ENCODE results near the gene LSM7.

Gene LSM7

GRCh38 chr19:2328401-2329148 is at the start of gene LSM7, which contains the start of gene SPPL2B:
LSM7 (minus strand) TSS chr19:2328586; CDS start chr19:2328566, 20 bp downstream.
SPPL2B (plus strand) TSS chr19:2328684; CDS start chr19:2328710, 26 bp downstream.
- DNase-seq: peak; percentile 81

DNA sequence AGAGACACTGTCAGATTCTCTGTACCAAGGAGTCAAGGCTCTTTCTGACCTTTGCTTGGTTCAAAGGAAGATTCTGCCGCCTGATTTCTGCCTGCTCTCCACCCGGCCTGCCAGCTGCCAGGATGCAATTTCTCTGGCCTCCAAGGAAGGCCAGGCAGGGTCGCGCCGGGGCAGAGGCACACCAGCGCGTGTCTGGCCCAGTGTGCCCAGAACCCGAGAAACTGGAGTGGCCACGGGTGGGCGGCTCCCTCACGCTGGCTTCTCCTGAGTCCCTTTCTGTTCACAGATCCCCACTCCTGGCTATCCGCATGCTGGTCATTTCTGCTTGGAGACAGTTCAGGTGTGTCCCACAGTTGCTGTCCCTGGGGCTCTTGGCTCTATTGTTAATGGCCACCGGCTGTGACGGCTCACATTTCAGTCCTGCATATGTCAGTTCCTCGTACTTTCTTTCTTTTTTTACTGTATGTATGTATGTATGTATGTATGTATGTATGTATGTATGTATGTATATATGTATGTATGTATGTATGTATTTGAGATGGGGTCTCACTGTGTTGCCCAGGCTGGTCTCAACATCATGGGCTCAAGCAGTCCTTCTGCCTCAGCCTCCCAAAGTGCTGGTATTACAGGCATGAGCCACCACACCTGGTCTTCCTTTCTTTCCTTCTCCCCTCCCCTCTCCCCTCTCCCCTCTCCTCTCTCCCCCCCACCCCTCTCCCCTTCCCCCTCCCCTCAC is 48.6 kb upstream of the LSM7 start:
- DNase-seq: no peak

DNA sequence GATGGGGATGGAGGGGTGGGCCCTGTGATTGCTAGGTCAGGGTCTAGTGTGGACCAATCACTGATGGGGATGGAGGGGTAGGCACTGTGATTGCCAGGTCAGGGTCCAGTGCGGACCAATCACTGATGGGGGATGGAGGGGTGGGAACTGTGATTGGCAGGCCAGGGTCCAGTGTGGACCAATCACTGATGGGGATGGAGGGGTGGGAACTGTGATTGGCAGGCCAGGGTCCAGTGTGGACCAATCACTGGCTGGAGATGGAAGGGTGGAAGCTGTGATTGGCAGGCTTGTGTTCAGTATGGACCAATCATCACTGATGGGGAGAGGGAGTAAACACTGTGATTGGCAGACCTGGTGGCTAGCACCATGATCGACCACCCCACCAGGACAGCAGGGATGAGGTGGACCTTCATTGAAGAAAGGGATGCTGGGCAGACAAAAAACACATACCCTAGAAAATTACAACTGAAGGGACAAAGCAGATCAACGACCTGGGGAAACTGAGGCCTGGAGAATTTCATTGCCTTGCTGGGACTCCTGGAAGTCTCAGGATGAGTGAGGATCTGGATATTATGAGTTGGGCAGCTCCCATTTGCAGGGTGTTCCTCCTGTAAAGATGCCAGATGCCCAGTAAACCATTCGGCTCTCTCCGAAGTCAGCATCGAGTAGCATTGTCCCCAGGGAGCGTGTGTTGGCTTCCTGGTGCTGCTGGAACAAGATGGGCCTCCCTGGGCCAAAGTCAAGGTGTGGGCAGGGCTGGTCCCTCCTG is 47.2 kb upstream of the LSM7 start:
- DNase-seq: no peak

DNA sequence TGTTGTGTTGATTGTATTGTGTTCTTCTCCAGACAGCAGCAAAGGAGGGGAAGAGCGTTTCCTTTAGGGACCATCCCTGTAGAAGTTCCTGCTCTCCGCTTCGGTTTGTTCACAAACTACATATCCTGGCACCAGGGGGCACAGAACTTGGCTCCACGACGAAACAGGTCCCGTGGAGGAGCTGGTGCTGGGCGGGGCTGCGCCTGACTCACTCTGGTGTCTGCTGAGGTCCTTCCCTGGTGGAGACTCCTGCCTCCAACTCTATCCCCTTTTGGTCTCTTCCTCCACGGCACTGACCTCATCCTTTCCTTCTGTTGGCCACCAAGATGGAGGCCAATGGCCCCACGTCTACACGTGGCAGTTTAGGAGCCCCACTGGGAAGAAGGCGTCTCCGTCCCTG is 46.4 kb upstream of the LSM7 start:
- DNase-seq: no peak

DNA sequence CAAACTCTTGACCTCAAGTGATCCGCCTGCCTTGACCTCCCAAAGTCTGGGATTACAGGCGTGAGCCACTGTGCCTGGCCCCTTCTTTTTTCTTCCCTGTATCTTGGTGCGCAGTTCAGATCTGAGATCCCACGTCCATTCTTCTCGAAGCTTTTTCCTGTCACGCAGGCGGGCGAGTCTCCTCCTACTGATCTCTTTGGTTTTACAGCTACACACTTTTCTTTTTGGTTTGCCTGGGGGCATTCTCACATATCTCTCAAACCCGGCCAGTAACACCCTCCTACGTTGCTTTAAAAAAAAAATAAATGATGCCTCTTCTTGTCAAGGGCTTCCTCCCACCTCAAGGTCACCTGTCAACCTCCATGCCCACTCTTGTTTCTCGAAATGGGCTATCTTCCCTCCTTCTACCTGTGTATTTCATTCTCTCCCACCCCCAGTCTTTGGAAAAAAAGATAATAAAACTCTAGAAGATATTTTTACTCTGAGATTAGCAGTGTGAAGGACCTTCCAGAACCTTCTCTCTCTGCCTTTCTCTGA is 43.8 kb upstream of the LSM7 start:
- DNase-seq: no peak

GRCh38 chr19:2371656-2372055 is 43.3 kb upstream of the LSM7 start:
- no peak for DNase-seq

DNA sequence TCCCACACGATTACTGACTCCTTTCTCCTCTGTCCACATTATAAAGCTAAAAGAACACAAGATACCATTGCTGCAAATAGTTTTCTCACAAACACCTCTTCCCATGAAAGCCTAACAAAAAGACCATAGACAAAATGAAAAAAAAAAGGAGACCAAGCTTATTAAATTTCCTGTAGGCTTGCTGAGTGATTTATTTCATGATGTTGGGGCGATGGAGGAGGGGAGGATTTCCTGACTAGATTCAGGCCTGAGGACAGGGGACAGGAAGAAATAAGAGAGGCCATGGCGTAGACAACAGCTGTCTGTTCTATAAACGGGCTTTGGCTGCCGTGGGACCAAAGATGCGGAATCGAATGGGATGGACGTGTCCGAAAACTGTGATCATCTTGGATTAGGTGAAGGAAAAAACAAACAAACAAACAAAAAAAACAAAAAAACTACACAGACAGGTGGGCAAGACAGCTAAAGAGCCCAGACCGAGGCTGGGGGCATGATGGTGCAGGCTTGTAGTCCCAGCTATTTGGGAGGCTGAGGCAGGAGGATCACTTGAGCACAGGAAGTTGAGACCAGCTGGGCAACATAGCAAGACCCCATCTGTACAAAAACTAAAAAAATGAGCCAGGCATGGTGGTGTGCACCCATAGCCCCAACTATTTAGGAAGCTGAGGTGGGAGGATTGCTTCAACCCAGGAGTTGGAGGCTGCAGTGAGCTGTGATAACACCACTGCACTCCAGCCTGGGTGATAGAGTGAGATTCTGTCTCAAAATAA is 37.0 kb upstream of the LSM7 start:
- DNase-seq: no peak

DNA sequence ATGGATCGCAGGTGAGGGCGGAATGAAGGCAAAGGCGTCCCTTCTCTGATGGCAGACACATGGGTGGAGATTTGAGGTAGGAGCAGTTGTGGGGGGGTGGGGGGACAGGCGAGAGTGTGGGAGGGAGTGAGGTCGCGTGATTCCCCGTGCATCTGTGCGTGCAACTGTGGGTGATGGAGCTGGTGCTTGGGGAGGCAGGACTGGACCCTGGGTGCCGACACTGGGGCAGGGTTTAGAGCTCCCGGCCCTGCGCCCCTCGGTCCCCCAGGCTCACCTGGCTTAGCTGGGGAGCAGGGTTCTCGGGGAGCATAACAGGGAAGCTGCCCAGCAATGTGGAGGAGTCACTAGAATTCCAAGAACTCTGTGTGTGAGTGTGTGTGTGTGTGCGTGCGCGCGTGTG is 35.0 kb upstream of the LSM7 start:
- DNase-seq: no peak

- DNase-seq: no peak
Observed at GRCh38 chr19:2362970-2363300, 34.5 kb upstream of the LSM7 start.

DNA sequence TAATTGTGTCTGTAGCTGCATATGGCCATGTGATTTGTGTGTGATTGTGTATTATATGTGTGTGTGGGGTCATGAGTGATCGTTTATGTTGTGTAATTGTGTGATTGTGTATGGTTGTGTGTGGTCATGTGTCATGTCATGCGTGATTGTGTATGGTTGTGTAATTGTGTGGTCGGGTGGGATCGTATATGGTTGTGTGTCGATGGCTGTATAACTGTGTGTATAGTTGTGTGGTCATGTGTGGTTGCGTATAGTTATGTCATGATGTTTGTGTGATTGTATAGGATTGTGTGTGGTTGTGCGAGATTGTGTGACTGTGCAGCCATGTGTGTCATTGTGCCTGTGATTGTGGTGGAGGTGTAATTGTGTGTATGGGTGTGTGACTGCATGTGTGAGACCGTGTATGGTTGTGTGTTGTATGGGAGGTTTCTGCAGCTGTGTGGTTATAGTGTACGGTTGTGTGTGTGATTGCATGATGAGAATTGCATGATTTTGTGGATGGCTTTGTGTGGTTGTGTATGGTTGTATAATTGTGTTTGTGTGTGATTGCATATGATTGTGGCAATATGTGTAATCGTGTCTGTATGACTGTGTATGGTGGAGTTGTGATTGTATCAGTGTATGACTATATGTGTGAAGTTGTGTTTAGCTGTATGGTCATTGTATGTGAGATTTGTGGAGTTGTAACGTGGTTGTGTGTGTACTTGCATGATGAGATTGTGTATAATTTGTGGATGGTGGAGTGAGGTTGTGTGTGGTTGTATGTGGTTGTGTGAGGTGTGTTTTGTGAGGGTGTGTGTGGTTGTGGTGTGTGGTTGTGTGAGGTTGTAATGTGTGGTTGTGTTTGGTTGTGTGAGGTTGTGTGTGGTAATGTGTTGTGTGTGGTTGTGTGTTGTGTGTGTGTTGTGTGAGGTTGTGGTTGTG is 33.9 kb upstream of the LSM7 start:
- DNase-seq: no peak

DNA sequence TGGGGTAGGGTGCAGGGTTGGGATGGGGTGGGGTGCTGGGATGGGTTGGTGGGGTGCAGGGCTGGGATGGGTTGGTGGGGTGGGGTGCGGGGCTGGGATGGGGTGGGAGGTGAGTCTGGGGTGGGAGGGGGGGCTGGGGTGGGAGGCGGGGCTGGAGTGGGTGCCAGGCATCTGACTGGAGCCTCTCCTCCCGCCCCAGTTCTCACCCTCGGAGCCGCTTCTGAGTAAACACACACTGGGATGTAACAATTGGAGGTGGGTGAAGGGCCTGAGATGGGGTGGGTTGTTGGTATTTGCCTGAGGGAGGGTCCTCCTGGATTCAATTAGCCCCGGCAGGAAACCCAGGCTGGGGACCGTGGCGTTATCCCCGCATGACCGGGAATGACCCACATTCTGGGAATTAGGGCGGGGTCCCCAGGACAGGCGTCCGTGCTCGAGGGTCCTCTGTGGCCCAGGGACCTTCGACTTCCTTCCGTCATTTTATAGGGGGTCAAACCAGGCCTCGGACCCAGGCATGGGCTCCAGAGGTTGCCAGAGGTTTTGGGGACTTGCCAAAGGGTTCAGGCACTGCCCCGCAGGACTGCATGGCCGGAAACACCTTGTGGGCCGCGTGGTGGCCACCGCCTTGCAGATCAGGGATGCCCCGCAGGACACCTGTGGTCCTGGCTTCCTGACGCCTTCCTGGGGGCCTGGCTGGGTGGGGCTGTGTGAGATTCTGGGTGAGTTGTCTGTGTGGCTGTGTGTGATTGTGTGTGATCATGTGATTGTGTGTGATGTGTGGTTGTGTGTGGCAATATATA is 33.1 kb upstream of the LSM7 start:
- DNase-seq: no peak

DNA sequence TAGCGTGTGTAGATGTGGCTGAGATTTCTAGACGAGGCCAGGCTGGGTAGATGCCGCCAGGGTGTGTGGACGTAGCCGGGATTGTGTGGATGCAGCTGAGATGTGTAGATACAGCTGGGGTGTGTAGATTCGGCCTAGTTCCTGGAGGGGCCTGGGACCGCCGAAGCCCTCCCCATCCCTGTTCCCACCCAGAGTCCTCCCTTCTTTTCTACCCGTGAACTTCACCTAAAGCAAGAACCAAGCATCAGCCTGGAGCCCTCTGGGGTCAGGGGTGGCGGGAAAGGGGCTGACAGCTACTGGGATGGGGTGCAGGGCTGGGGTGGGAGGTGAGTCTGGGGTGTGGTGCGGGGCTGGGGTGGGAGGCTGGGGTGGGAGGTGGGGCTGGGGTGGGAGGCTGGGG is 32.4 kb upstream of the LSM7 start:
- no peak for DNase-seq

GRCh38 chr19:2359992-2360685 is 31.8 kb upstream of the LSM7 start, which contains the start of gene TMPRSS9:
TMPRSS9 (plus strand) TSS chr19:2360265; CDS start chr19:2389786, 29,521 bp downstream.
- no peak for DNase-seq

GRCh38 chr19:2358548-2359173 is 30.3 kb upstream of the LSM7 start:
- DNase-seq: no peak

- no peak for DNase-seq
Observed at GRCh38 chr19:2357279-2358206, 29.2 kb upstream of the LSM7 start.

DNA sequence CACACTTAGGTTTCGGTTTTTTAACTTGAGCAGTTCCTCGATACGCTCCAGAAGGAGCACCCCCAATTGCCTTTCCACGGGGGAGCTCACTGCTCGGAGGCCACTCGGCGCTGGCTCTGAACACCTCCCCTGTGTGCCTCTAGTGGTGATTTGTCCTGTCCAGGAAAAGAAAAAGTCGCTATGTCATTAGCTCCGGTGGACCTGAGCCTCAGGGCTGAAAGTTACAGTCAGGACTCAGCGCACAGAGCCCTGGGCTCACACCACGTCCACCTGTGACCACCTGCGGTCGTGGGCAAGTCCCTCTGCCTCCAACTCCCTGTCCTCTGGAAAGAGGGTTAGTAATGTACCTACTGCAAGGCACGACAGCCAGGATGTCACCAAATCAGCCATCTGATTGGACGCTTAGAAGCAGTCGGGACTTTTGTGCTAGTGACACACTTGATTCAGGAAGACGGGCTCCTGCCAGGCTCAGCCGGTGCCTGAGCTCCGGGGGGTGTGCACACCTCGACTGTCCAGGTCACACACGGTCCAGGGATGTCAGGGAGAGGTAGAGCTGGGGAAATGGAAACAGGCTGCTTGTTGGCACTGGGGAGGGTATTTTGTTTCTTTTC is 27.8 kb upstream of the LSM7 start:
- no peak for DNase-seq

GRCh38 chr19:2355168-2356035 is 27.0 kb upstream of the LSM7 start:
- DNase-seq: no peak

Measured in stimulated activated naive CD4-positive, alpha-beta T cell treated with Interleukin-2 at 50 U/mL for 16 hours (primary cell).